Keratinocyte (primary cell): ENCODE data around the gene CD200. TPM values are rescaled to one million over a fixed set of nuclear protein-coding genes. Genes with fewer than 3 reads are reported as not detected.

Source experiments
- DNase-seq: peaks from one replicate; pipeline ENCODE4 v3.0.0-alpha.2; 2011; ENCODE audit warnings: low read depth, missing footprints, low spot score
- FAIRE-seq: peaks from 2 replicates; lab custom pipeline; 2011; peaks lifted over from hg19 to GRCh38; lab: Jason Lieb, UNC
- H2AFZ ChIP-seq: 2 replicates; pipeline ENCODE4 v1.6.0; 2012; ENCODE audit warnings: low read length, control low read depth, inconsistent platforms; ENCODE audit not compliant: control insufficient read depth
- H3K27ac ChIP-seq: 2 replicates; pipeline ENCODE4 v1.5.1; 2011; ENCODE audit warnings: low read length; ENCODE audit not compliant: control insufficient read depth, insufficient read depth
- H3K27me3 ChIP-seq: 3 replicates; pipeline ENCODE4 v1.6.0; 2011; ENCODE audit warnings: low read length; ENCODE audit not compliant: control insufficient read depth, insufficient read depth; ENCODE audit errors: extremely low read depth
- H3K36me3 ChIP-seq, 2 experiments: 2 replicates in 1 of 2; 3 replicates in 1 of 2; pipeline ENCODE4 v1.5.1; 2011; ENCODE audit warnings: low read length in 2 of 2, mild to moderate bottlenecking in 1 of 2; ENCODE audit not compliant: control insufficient read depth in 2 of 2, insufficient read depth in 2 of 2; ENCODE audit errors: extremely low read depth in 1 of 2
- H3K4me1 ChIP-seq: 3 replicates; pipeline ENCODE4 v1.5.1; 2011; ENCODE audit warnings: low read length; ENCODE audit not compliant: control insufficient read depth, insufficient read depth; ENCODE audit errors: extremely low read depth
- H3K4me2 ChIP-seq: 3 replicates; pipeline ENCODE4 v1.6.0; 2011; ENCODE audit warnings: low read depth, low read length; ENCODE audit not compliant: control insufficient read depth, insufficient read depth; ENCODE audit errors: extremely low read depth
- H3K4me3 ChIP-seq, 3 experiments: fragments of 200-600 bp in 1 of 3; sonication (generic) in 1 of 3; 2 replicates in 2 of 3; 3 replicates in 1 of 3; pipeline ENCODE4 v1.5.1; 2011 to 2016; ENCODE audit warnings: low read length in 3 of 3, mild to moderate bottlenecking in 3 of 3, control low read depth in 2 of 3, inconsistent platforms in 1 of 3, low read depth in 1 of 3, mixed read lengths in 1 of 3, mixed run types in 1 of 3, moderate library complexity in 1 of 3; ENCODE audit not compliant: control insufficient read depth in 2 of 3, insufficient read depth in 2 of 3; ENCODE audit errors: extremely low read depth in 1 of 3
- H3K79me2 ChIP-seq: 2 replicates; pipeline ENCODE4 v1.6.0; 2012; ENCODE audit warnings: low read length; ENCODE audit not compliant: control insufficient read depth, insufficient read depth
- H3K9ac ChIP-seq: 3 replicates; pipeline ENCODE4 v1.6.0; 2011; ENCODE audit warnings: low read length; ENCODE audit not compliant: control insufficient read depth, insufficient read depth; ENCODE audit errors: extremely low read depth
- H3K9me1 ChIP-seq: 3 replicates; pipeline ENCODE4 v1.6.0; 2011; ENCODE audit warnings: low read length; ENCODE audit not compliant: control insufficient read depth, insufficient read depth; ENCODE audit errors: extremely low read depth
- H3K9me3 ChIP-seq: 2 replicates; pipeline ENCODE4 v1.5.1; 2012; ENCODE audit warnings: low read depth, low read length; ENCODE audit not compliant: control insufficient read depth
- H4K20me1 ChIP-seq: 3 replicates; pipeline ENCODE4 v1.6.0; 2011; ENCODE audit warnings: low read length; ENCODE audit not compliant: control insufficient read depth, insufficient read depth; ENCODE audit errors: extremely low read depth
- EZH2 ChIP-seq: IDR thresholded peaks from one replicate; pipeline ENCODE4 v1.6.1; 2012; ENCODE audit warnings: inconsistent platforms, mild to moderate bottlenecking, low read length, moderate library complexity
- dilution Hi-C: fragments of 300-500 bp; cut with MboI; formaldehyde crosslinking; loops from one replicate; pipeline ENCODE4 v1.7.0; 2020; ENCODE audit warnings: low sequenced_read_pairs; ENCODE audit not compliant: extremely low pct_ligation_motif_present
- polyA plus RNA-seq, 5 experiments: library from polyadenylated mRNA; depleted of rRNA in 3 of 5; stranded (reverse) in 3 of 5; stranded (forward) in 1 of 5; unstranded in 1 of 5; fragments of >200 nt; gene quantifications; 1 replicate in 1 of 5; 2 replicates in 3 of 5; 3 replicates in 1 of 5; pipeline versions ENCODE4 v1.2.1 to v1.2.3, GENCODE V29; 2011 to 2012; ENCODE audit warnings: missing spikeins in 2 of 5, low read depth in 1 of 5, low replicate concordance in 1 of 5
- TF ChIP-seq, protein P1 (sequence below), 3 experiments: IDR thresholded peaks in 1 of 3; conservative IDR thresholded peaks in 1 of 3; optimal IDR thresholded peaks in 1 of 3; 2 replicates in 2 of 3; 3 replicates in 1 of 3; pipeline versions ENCODE3 to v1.5.1; 2011; ENCODE audit warnings: low read length in 3 of 3, mild to moderate bottlenecking in 3 of 3, moderate library complexity in 2 of 3, control low read depth in 1 of 3, inconsistent platforms in 1 of 3; ENCODE audit not compliant: insufficient read depth in 2 of 3; ENCODE audit errors: extremely low read depth in 1 of 3

CD200 gene
- polyA plus RNA-seq, 1 donor (not counting 4 experiments of a cell fraction or from before 2014, with no cell fraction given), result 0.07 TPM

DNA sequence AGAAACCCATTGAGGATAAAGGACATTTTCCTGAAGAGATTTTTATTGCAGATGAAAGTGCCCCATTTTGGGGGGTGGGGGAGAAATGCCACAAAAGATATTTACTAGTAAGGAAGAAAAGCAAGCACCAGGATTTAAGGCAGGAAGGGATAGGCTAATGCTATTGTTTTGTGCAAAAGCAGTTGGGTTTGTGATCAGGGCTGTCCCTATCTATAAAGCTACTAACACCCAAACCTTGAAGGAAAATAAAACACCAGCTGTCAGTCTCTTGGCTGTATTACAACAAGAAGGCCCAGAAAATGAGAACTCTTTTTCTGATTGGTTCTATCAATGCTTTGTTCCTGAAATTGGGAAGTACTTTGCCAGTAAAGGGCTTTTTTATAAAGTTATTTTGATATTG, 56.0 kb downstream of the CD200 start:
- H3K9ac ChIP-seq, result no peak overlapping the region
- TF ChIP-seq EZH2, result no peak
- TF ChIP-seq, protein P1, sequence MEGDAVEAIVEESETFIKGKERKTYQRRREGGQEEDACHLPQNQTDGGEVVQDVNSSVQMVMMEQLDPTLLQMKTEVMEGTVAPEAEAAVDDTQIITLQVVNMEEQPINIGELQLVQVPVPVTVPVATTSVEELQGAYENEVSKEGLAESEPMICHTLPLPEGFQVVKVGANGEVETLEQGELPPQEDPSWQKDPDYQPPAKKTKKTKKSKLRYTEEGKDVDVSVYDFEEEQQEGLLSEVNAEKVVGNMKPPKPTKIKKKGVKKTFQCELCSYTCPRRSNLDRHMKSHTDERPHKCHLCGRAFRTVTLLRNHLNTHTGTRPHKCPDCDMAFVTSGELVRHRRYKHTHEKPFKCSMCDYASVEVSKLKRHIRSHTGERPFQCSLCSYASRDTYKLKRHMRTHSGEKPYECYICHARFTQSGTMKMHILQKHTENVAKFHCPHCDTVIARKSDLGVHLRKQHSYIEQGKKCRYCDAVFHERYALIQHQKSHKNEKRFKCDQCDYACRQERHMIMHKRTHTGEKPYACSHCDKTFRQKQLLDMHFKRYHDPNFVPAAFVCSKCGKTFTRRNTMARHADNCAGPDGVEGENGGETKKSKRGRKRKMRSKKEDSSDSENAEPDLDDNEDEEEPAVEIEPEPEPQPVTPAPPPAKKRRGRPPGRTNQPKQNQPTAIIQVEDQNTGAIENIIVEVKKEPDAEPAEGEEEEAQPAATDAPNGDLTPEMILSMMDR (optimal IDR thresholded peaks at IDR 0.05 in 1 of 3, IDR thresholded peaks at IDR 0.05 in 1 of 3, conservative IDR thresholded peaks at IDR 0.05 in 1 of 3; ENCODE audit: extremely low read depth in 1 of 3, insufficient read depth in 2 of 3, low read length in 3 of 3), result no peak
- no peaks in the 10 kb centered on the region for H3K9me1 ChIP-seq
- H3K27me3 ChIP-seq, result no peaks in the 10 kb centered on the region
- no peak overlapping the region for H3K4me2 ChIP-seq
- no peaks in the 10 kb centered on the region for H3K36me3 ChIP-seq
- H4K20me1 ChIP-seq, result no peaks in the 10 kb centered on the region
- H3K9me3 ChIP-seq, result peaks cover 2% of the 10 kb centered on the region
- H3K4me3 ChIP-seq, result no peak overlapping the region
- no peak overlapping the region for H2AFZ ChIP-seq
- dilution Hi-C loops, result no loop called here
- H3K79me2 ChIP-seq, result no peaks in the 10 kb centered on the region
- no peak overlapping the region for H3K27ac ChIP-seq
- H3K4me1 ChIP-seq, result peaks cover 20% of the 10 kb centered on the region
- no peak for DNase-seq
- FAIRE-seq, result no peak

DNA sequence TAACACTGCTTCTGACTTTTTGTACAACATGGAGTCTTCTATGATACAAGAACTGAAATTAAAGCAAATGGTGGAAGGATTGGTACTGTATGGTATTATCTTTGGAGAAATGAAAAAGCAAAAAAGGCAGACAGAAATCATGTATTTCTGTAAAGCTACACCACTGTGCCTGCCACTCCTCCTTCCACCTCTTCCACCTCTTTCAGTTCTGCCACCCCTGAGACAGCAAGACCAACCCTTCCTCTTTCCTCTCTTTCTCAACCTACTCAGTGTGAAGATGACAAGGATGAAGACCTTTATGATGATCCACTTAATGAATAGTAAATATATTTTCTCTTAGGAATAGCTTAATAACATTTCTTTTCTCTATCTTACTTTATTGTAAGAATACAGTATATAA, 57.0 kb downstream of the CD200 start:
- no peak overlapping the region for H3K9ac ChIP-seq
- TF ChIP-seq, protein P1 (optimal IDR thresholded peaks at IDR 0.05 in 1 of 3, IDR thresholded peaks at IDR 0.05 in 1 of 3, conservative IDR thresholded peaks at IDR 0.05 in 1 of 3; ENCODE audit: extremely low read depth in 1 of 3, insufficient read depth in 2 of 3, low read length in 3 of 3), result no peak
- TF ChIP-seq EZH2, result no peak
- no peak overlapping the region for H3K27ac ChIP-seq
- H3K36me3 ChIP-seq, result no peaks in the 10 kb centered on the region
- peaks cover 20% of the 10 kb centered on the region for H3K4me1 ChIP-seq
- H3K4me2 ChIP-seq, result no peak overlapping the region
- H3K4me3 ChIP-seq, result no peak overlapping the region
- no peaks in the 10 kb centered on the region for H3K79me2 ChIP-seq
- no peaks in the 10 kb centered on the region for H3K27me3 ChIP-seq
- FAIRE-seq (no peak), DNase-seq (no peak)
- H3K9me1 ChIP-seq, result no peaks in the 10 kb centered on the region
- dilution Hi-C loops, result no loop called here
- no peaks in the 10 kb centered on the region for H4K20me1 ChIP-seq
- H2AFZ ChIP-seq, result peak overlapping the region; percentile 73
- peaks cover 2% of the 10 kb centered on the region for H3K9me3 ChIP-seq
